ENCODE results near the gene DDX52.

DDX52 gene

DNA sequence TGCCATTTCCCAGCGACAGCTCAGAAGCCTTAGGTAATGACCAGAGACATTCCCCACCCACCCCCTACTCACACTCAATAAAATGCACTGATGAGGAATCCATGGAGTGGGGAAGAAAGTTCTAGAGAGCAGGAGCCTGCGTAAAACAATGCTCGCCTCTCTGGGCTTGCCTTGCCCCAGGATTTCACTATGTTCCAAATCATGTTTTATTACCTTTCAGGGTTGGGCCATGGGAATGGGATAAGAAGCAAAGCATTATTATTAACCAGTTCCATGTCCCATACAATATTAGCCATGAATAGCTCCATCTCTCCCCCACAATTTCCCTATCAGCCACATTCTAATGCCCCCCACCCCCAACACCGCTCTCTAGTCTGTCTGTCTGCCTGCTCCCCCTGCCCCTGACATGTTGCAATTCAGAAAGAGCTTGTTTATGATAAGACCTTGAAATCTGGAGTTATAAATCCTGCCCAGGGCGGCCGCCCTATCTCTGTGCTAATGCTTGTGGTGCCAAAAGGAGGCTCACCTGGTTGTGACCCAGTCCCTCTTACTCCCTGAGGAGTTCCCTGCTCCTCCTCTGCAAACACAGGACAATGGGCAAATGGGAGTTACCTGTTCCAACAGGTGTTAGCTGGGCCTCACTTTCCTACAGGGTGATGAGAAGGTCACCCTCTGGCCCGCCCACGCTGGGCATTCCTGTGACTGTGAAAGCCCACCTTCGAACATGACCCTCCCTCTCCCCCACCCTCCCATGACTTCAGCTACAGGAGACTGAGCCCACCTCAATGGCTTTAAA lies 28.0 kb upstream of the DDX52 start:
- no peak for DNase-seq
- no peaks in the 10 kb centered on the region for H3K4me1 Mint-ChIP-seq
- H3K36me3 Mint-ChIP-seq, result no peaks in the 10 kb centered on the region
- H3K27ac Mint-ChIP-seq, result no peak overlapping the region
- peaks cover 19% of the 10 kb centered on the region for H3K27me3 Mint-ChIP-seq
- CTCF ChIA-PET, result no interaction called here
- H3K4me3 Mint-ChIP-seq, result no peak overlapping the region
- H3K9me3 Mint-ChIP-seq, result no peaks in the 10 kb centered on the region

DNA sequence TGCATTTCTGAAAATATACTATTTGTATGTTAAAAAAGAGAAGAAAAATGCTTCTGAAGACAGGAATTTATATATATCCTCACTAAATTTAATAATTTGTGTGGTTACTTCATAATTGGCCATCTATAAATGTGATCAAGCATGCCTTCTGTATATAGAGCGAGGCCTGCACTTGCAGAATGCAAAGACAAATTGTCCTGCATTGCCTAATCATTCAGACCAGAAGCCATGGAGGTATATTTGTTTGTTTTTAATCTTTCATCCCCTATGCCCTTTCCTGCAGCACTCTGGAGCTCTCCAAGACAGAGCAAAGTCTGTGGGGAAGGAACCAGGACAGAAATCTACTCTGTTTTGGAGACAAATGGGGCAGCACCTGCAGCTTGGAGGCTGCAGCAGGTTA lies 23.8 kb upstream of the DDX52 start:
- CTCF ChIA-PET, result interaction anchor here (0.6 kb wide), 1 partner anchor 757 kb away, joined by 3 read pairs; no protein-coding TSS in a partner anchor

DNA sequence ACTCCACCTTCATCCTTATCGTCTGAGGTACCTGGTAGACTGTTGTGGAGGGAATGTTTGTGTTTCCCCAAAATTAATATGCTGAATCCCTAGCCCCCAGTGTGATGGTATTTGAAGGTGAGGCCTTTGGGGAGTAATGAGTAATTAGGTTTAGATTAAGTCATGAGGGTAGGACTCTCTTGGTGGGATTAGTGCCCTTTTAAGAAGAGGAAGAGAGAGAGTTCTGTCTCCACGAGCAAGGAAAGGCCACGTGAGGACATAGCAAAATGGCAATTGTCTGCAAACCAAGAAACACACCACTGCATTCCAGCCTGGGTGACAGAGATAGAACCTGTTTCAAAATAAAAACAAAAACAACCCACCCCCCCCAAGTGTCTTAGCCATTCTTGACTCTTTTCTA lies 21.0 kb upstream of the DDX52 start:
- Mint-ChIP-seq H3K9me3 (no peaks in the 10 kb centered on the region), H3K27me3 (peaks cover 27% of the 10 kb centered on the region), H3K4me1 (no peaks in the 10 kb centered on the region), H3K36me3 (no peaks in the 10 kb centered on the region), H3K4me3 (no peak overlapping the region), H3K27ac (no peak overlapping the region)
- CTCF ChIA-PET, result no interaction called here
- DNase-seq, result no peak

More for the DNA sequence above, 23.8 kb upstream of the DDX52 start:
- Mint-ChIP-seq H3K4me1 (no peaks in the 10 kb centered on the region), H3K4me3 (no peak overlapping the region), H3K27ac (no peak overlapping the region), H3K36me3 (no peaks in the 10 kb centered on the region), H3K27me3 (peaks cover 9% of the 10 kb centered on the region), H3K9me3 (no peaks in the 10 kb centered on the region)
- DNase-seq, result no peak

DNA sequence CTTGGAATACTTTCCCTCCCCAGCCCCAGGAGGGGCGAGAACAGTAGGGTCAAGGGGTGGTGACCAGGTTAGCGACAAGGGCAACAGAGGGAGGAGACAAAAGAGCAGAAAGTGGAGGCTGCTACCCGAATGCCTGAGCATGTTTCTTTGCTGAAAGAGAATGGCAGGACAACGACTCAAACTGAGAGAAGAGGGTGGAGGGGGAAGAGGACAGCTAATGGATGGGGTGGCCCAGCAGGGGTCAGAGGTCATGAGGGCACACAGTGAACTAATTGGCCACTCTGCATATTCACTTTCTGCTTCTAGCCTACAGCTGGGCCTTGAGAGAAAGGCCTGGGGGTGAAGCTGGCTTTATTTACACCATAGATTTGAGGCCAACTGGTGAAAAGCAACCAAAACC lies 19.1 kb upstream of the DDX52 start:
- CTCF ChIA-PET, result interaction anchor here (1.1 kb wide), 1 partner anchor 12 kb away, joined by 4 read pairs; no protein-coding TSS in a partner anchor
- DNase-seq, result no peak
- Mint-ChIP-seq H3K9me3 (no peaks in the 10 kb centered on the region), H3K4me3 (no peak overlapping the region), H3K36me3 (no peaks in the 10 kb centered on the region), H3K27me3 (peaks cover 31% of the 10 kb centered on the region), H3K4me1 (no peaks in the 10 kb centered on the region), H3K27ac (no peak overlapping the region)

DNA sequence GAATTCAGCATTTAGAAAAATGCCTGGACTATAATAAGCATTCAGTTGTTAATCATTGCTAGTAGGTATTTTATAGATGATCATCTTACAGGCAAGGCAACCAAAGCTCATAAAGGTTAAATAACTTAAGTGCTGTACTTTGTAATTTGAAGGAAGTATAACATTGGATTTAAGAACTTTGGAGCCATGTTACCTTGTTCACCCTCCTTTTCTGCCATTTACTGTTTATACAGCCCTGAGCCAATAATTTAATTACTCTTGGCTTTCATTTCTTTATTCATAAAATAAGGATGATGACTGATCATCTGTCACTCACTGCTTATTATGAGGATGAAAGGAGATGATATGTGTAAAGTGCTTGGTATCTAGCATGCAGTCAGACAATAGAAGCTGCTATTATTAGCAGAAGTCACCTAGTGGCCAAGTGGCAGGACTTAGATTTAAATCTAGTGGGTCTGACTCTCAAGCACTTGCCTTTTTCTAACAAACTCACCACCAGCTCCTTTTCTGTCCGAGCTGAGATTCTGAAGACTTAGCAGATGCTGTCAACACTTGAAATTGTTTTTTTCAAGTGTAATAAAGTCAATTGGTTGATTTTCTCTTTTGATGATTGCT lies 18.3 kb upstream of the DDX52 start:
- no peak overlapping the region for H3K27ac Mint-ChIP-seq
- DNase-seq, result no peak
- CTCF ChIA-PET, result interaction anchor here (0.8 kb wide), 1 partner anchor 10 kb away, joined by 3 read pairs; no protein-coding TSS in a partner anchor
- no peak overlapping the region for H3K4me3 Mint-ChIP-seq
- H3K36me3 Mint-ChIP-seq, result no peaks in the 10 kb centered on the region
- H3K9me3 Mint-ChIP-seq, result no peaks in the 10 kb centered on the region
- H3K27me3 Mint-ChIP-seq, result peaks cover 37% of the 10 kb centered on the region
- no peaks in the 10 kb centered on the region for H3K4me1 Mint-ChIP-seq

DNA sequence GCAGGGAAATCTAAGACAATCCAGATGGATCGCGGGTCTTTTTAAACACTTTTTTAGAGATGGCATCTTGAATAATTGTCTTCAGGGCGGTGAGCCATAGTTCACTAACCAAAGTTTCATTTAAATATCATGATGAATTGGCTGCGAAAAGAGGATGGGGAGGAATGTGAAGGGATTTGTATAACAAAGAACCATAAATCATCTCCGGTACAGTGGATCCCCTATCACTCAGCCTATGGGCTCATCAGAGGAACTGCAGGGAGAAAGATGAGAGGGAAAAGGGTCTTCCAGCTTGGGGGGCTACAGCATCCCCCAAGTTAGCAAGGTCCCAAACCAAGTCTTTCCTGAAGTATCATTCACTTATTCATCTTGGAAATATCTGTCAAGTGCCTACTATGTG lies 16.7 kb upstream of the DDX52 start:
- Mint-ChIP-seq H3K4me3 (no peak overlapping the region), H3K4me1 (no peaks in the 10 kb centered on the region), H3K9me3 (no peaks in the 10 kb centered on the region), H3K27me3 (peaks cover 40% of the 10 kb centered on the region), H3K27ac (no peak overlapping the region), H3K36me3 (no peaks in the 10 kb centered on the region)
- no peak for DNase-seq
- CTCF ChIA-PET, result no interaction called here

DNA sequence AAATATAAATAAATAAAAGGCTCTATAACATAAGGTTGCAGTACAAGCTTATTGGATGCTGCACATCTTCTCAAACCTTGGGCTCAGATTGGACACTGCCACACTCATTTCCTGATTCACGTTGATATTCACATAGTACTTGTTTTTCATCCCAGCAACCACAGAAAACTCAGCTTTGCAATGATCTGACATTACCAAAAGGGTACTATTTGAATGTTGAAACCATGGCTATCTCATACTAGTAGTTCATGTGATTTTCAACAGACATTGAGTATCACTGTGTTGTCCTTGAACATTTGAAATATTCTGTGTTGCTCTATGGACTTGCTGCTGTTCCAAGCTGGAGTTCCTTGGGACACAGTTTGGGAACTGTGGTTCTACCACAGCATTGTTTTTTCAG lies 14.0 kb upstream of the DDX52 start:
- H3K27ac Mint-ChIP-seq, result no peak overlapping the region
- H3K4me1 Mint-ChIP-seq, result peaks cover 3% of the 10 kb centered on the region
- H3K9me3 Mint-ChIP-seq, result no peaks in the 10 kb centered on the region
- DNase-seq, result no peak
- CTCF ChIA-PET, result no interaction called here
- H3K4me3 Mint-ChIP-seq, result no peak overlapping the region
- H3K36me3 Mint-ChIP-seq, result no peaks in the 10 kb centered on the region
- H3K27me3 Mint-ChIP-seq, result peaks cover 40% of the 10 kb centered on the region

DNA sequence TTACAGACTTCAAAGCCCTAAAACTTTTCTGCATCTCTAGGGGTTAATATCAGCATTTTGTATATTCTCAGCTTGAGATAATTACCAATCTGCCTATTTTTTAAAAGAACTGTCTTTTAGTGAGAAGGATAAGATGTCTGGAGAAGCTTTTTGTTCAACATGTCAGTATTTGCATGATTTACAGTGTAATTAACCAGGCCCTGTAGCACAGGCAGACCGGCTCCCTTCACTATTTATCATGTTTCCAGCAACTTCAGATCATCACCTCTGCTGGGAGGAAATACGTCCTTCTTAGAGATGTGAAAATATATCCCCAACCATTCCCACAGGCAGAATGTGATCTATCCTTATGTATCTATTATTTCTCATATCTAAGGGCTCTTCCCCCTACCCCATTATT lies 8.6 kb upstream of the DDX52 start:
- CTCF ChIA-PET, result interaction anchor here (1.5 kb wide), 1 partner anchor 10 kb away, joined by 3 read pairs; no protein-coding TSS in a partner anchor
- no peak for DNase-seq

DNA sequence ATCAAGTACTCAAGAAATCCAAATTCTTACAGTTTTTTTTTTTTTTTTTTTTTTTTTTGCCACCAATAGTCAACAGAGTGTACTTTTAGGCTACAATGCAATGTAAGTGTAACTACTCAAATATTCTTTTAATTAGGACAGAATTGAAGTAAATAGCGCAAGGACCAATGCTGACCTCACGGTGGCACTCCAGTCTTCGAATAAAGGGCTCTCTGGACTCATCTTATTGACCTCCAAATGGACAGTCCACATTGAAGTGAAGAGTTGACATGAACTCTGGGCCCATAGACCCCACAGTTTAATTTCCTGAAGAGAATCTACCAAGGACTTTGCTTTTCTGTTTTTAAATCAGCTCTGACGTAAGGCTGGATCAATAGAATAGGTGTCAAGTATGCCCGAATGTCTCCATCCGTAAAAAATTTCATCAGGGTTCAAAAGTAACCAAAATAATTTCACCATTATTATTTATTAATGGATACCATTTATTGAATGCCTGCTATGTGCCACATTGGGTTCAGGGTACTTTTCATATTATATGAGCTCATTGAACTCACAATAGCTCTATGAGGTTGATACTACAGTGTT lies 7.3 kb upstream of the DDX52 start:
- H3K9me3 Mint-ChIP-seq, result no peaks in the 10 kb centered on the region
- H3K27me3 Mint-ChIP-seq, result peaks cover 58% of the 10 kb centered on the region
- CTCF ChIA-PET, result interaction anchor here (0.6 to 1.5 kb wide), 12 partner anchors 11 to 1519 kb away, joined by 3 to 10 read pairs (median 4); no protein-coding TSS in a partner anchor
- H3K27ac Mint-ChIP-seq, result no peak overlapping the region
- H3K4me1 Mint-ChIP-seq, result peaks cover 3% of the 10 kb centered on the region
- H3K4me3 Mint-ChIP-seq, result no peak overlapping the region
- H3K36me3 Mint-ChIP-seq, result no peaks in the 10 kb centered on the region
- no peak for DNase-seq

More for the DNA sequence above, 8.6 kb upstream of the DDX52 start:
- Mint-ChIP-seq H3K9me3 (no peaks in the 10 kb centered on the region), H3K27me3 (peaks cover 51% of the 10 kb centered on the region), H3K36me3 (no peaks in the 10 kb centered on the region), H3K4me3 (no peak overlapping the region), H3K27ac (no peak overlapping the region), H3K4me1 (peaks cover 3% of the 10 kb centered on the region)

DNA sequence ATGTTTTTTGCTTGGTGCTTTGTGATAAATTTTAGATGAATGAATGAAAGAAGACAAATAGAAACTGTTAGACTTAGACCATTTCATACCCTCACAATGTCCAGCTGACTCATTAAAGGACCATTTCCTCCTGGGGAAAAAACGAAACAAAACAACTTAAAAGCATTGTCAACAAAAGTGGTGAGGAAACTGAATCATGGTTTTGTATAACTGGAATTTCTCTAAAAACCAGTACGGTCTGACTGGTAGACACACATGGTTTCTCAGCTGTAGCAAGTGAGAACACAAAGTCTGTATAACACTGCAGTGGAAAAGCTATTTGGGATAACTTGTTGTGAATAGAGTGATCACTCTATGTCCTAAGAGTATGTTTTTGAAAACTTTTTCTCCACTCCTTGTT lies 5.3 kb upstream of the DDX52 start:
- peaks cover 8% of the 10 kb centered on the region for H3K4me1 Mint-ChIP-seq

DNA sequence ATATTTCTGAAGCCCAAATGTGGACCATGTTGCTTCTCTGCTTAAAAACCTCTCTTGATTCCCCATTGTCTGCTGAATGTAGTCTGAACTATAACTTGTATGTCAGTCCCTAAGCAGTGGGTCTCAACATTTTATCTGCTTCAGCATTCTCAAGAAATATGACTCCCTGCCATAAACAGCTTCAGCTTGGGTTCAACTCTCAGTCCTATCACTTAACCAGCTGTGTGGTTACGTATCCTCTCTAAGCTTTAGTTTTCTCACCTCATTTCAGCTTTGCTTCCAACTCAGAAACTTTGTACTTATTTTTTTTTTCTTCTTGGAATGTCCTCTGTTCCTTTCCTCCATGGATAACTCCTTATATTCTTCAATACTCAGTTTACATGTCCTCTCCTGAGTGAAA lies 4.6 kb upstream of the DDX52 start:
- Mint-ChIP-seq H3K4me1 (peaks cover 8% of the 10 kb centered on the region), H3K36me3 (no peaks in the 10 kb centered on the region), H3K9me3 (no peaks in the 10 kb centered on the region), H3K4me3 (no peak overlapping the region), H3K27me3 (peaks cover 76% of the 10 kb centered on the region), H3K27ac (no peak overlapping the region)
- CTCF ChIA-PET, result interaction anchor here (0.6 kb wide), 2 partner anchors 144 to 737 kb away, joined by 3 to 4 read pairs; no protein-coding TSS in a partner anchor
- no peak for DNase-seq

More for the DNA sequence above, 5.3 kb upstream of the DDX52 start:
- Mint-ChIP-seq H3K9me3 (no peaks in the 10 kb centered on the region), H3K4me3 (no peak overlapping the region), H3K27me3 (peaks cover 77% of the 10 kb centered on the region), H3K36me3 (no peaks in the 10 kb centered on the region), H3K27ac (no peak overlapping the region)
- DNase-seq, result no peak
- CTCF ChIA-PET, result interaction anchor here (1.3 kb wide), 1 partner anchor 143 kb away, joined by 3 read pairs; no protein-coding TSS in a partner anchor

DNA sequence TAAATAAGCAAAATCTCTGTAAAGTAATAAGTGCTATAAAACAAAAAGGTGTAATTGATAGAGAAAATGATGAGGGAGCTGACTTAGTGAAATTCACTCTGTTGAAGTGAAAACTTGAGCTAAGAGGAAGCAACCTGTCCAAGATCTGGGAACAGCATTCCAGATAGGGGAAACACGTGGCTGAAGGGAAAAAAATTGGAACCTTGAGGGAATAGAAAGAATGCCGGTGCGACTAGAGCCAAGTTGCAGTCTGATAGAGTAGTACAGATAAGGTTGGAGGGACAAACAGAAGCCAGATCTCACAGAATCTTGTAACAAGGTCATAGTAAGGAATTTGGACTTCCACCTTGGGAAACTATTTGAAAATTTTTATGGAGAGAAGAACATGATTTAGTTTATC lies 623 bp upstream of the DDX52 start:
- DNase-seq, result no peak
- peaks cover 57% of the 10 kb centered on the region for H3K27me3 Mint-ChIP-seq
- H3K4me3 Mint-ChIP-seq, result peak overlapping the region; percentile 84
- H3K27ac Mint-ChIP-seq, result no peak overlapping the region
- no peaks in the 10 kb centered on the region for H3K9me3 Mint-ChIP-seq
- CTCF ChIA-PET, result interaction anchor here (0.8 to 1.6 kb wide), 4 partner anchors 35 to 172 kb away, joined by 3 read pairs; partner anchors contain the start of gene SYNRG
- H3K4me1 Mint-ChIP-seq, result peaks cover 36% of the 10 kb centered on the region
- peaks cover 19% of the 10 kb centered on the region for H3K36me3 Mint-ChIP-seq

DNA sequence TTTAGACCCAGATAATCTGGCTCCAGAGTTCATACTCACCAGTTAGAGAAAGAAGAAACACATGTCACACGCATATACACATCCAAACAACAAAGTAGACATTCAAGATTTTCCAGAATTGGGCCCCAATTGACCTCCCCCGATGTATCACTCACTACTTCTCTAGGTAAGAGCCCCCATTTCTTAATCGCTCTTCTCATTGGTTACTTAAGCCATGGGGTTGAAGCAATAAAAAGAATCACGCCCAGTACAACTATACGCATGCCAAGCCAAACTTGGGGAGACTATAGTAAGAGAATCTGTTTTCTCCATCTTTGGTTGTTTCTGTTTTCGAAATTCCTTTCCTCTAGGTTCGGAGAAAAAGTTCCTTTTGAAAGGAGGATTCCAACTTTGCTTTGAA lies 565 bp downstream of the DDX52 start:
- no peaks in the 10 kb centered on the region for H3K9me3 Mint-ChIP-seq
- peaks cover 40% of the 10 kb centered on the region for H3K4me1 Mint-ChIP-seq
- H3K36me3 Mint-ChIP-seq, result peaks cover 26% of the 10 kb centered on the region
- H3K27me3 Mint-ChIP-seq, result peaks cover 45% of the 10 kb centered on the region
- peak overlapping the region; percentile 84 for H3K4me3 Mint-ChIP-seq
- no peak for DNase-seq
- CTCF ChIA-PET, result interaction anchor here (0.8 to 1.6 kb wide), 3 partner anchors 34 to 173 kb away, joined by 3 read pairs; partner anchors contain the start of gene SYNRG
- H3K27ac Mint-ChIP-seq, result peak overlapping the region; percentile 80

DNA sequence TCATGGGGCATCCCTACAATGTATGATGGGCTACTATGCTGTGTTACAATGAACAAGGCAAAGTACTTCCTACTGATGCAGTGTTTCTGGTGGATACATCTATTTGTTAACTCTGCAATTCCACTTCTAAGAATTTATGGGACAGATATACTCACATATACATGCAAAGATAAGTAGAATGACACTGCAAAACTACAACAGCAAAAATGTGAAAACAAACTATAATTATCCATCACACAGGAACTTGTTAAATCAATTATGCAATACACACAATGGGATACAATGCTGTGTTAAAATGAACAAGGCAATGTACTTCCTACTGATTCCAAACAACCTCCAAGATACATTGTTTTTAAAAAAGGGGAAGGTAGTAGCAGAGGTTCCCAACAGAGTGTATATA lies 3.2 kb downstream of the DDX52 start:
- Mint-ChIP-seq H3K4me3 (no peak overlapping the region), H3K27me3 (peaks cover 20% of the 10 kb centered on the region), H3K4me1 (peaks cover 40% of the 10 kb centered on the region), H3K9me3 (no peaks in the 10 kb centered on the region), H3K27ac (no peak overlapping the region), H3K36me3 (peaks cover 43% of the 10 kb centered on the region)
- DNase-seq, result no peak
- CTCF ChIA-PET, result no interaction called here
